WTC11 (cell line): ENCODE measurements around the gene LAMA5. TPM values are rescaled to one million over a fixed set of nuclear protein-coding genes. Genes with fewer than 3 reads are reported as not detected.

ENCODE experiments used
- ATAC-seq: fragments of 200-7000 bp; cut with Tn5 transposase; 2 replicates; pipeline ENCODE4 v1.10.0; 2021; ENCODE audit warnings: mild to moderate bottlenecking, moderate library complexity
- CTCF ChIA-PET: fragments of 300-600 bp; sonication (Branson Sonifier 250); formaldehyde crosslinking; loops from one replicate; lab custom pipeline; 2021; ENCODE audit warnings: antibody characterized with exemption; lab: Charles Lee
- POLR2A ChIA-PET: fragments of 350-600 bp; sonication (Branson Sonifier 250); formaldehyde crosslinking; loops from one replicate; lab custom pipeline; 2021; ENCODE audit warnings: antibody characterized with exemption; lab: Charles Lee
- DNase-seq: peaks from one replicate; pipeline ENCODE4 v3.0.0; 2021; ENCODE audit warnings: low spot score
- H3K27ac Mint-ChIP-seq: 2 replicates; pipeline ENCODE4 v1.8.0; 2021; ENCODE audit warnings: mixed read lengths
- H3K27me3 Mint-ChIP-seq: 2 replicates; pipeline ENCODE4 v1.8.0; 2021; ENCODE audit warnings: low read depth, mild to moderate bottlenecking, moderate library complexity, mixed read lengths
- H3K36me3 Mint-ChIP-seq: 2 replicates; pipeline ENCODE4 v1.8.0; 2021; ENCODE audit warnings: mixed read lengths
- H3K4me1 Mint-ChIP-seq: 2 replicates; pipeline ENCODE4 v1.8.0; 2022; ENCODE audit warnings: mixed read lengths
- H3K4me3 Mint-ChIP-seq: 2 replicates; pipeline ENCODE4 v1.8.0; 2021; ENCODE audit warnings: mild to moderate bottlenecking, moderate library complexity, mixed read lengths
- H3K9me3 Mint-ChIP-seq: 2 replicates; pipeline ENCODE4 v1.8.0; 2021; ENCODE audit warnings: mixed read lengths
- E2F4 ChIP-seq: sonication (generic); formaldehyde crosslinking; IDR thresholded peaks from 2 replicates; pipeline ENCODE4 v1.8.1; 2022; ENCODE audit warnings: low read depth, mild to moderate bottlenecking, moderate library complexity, missing genetic modification reagents, borderline replicate concordance
- ELF4 ChIP-seq: sonication (generic); formaldehyde crosslinking; IDR thresholded peaks from 2 replicates; pipeline ENCODE4 v1.8.1; 2022; ENCODE audit warnings: low read depth, mild to moderate bottlenecking, moderate library complexity, missing genetic modification reagents
- FOXP1 ChIP-seq: sonication (generic); formaldehyde crosslinking; IDR thresholded peaks from 2 replicates; pipeline ENCODE4 v1.8.0; 2022; ENCODE audit warnings: missing genetic modification reagents, mild to moderate bottlenecking, moderate library complexity, borderline replicate concordance
- GABPB1 ChIP-seq: sonication (generic); formaldehyde crosslinking; IDR thresholded peaks from 2 replicates; pipeline ENCODE4 v1.8.1; 2023; ENCODE audit warnings: mild to moderate bottlenecking, missing genetic modification reagents
- HMGXB4 ChIP-seq: sonication (generic); formaldehyde crosslinking; IDR thresholded peaks from 2 replicates; pipeline ENCODE4 v1.8.1; 2023; ENCODE audit warnings: mild to moderate bottlenecking, moderate library complexity, missing genetic modification reagents
- IRF1 ChIP-seq: sonication (generic); formaldehyde crosslinking; IDR thresholded peaks from 2 replicates; pipeline ENCODE4 v1.8.0; 2023; ENCODE audit warnings: missing genetic modification reagents
- IRF2 ChIP-seq: sonication (generic); formaldehyde crosslinking; IDR thresholded peaks from 2 replicates; pipeline ENCODE4 v1.8.0; 2022; ENCODE audit warnings: low read depth, missing genetic modification reagents, borderline replicate concordance
- NFYB ChIP-seq: sonication (generic); formaldehyde crosslinking; conservative IDR thresholded peaks from 2 replicates; pipeline ENCODE4 v1.8.0; 2022; ENCODE audit warnings: low read depth, missing genetic modification reagents
- PRDM15 ChIP-seq: sonication (generic); formaldehyde crosslinking; IDR thresholded peaks from 2 replicates; pipeline ENCODE4 v1.8.0; 2022; ENCODE audit warnings: missing genetic modification reagents
- RELA ChIP-seq: sonication (generic); formaldehyde crosslinking; IDR thresholded peaks from 2 replicates; pipeline ENCODE4 v1.8.1; 2022; ENCODE audit warnings: missing genetic modification reagents, mild to moderate bottlenecking, borderline replicate concordance
- SOX15 ChIP-seq: fragments of 250-450 bp; sonication (Bioruptor Pico); IDR thresholded peaks from 2 replicates; pipeline ENCODE4 v1.9.0; 2021; ENCODE audit warnings: mild to moderate bottlenecking
- STAT6 ChIP-seq: sonication (generic); formaldehyde crosslinking; conservative IDR thresholded peaks from 2 replicates; pipeline ENCODE4 v1.8.1; 2023; ENCODE audit warnings: mild to moderate bottlenecking, low read depth, missing genetic modification reagents, moderate library complexity
- TCF7 ChIP-seq: sonication (generic); formaldehyde crosslinking; IDR thresholded peaks from 2 replicates; pipeline ENCODE4 v1.8.0; 2022; ENCODE audit warnings: mild to moderate bottlenecking, low read depth, missing genetic modification reagents, moderate library complexity
- ZMAT4 ChIP-seq: fragments of 250-450 bp; sonication (Bioruptor Pico); IDR thresholded peaks from 2 replicates; pipeline ENCODE4 v1.9.0; 2021; ENCODE audit warnings: mild to moderate bottlenecking
- ZNF121 ChIP-seq: sonication (generic); formaldehyde crosslinking; IDR thresholded peaks from 2 replicates; pipeline ENCODE4 v1.8.0; 2023; ENCODE audit warnings: missing genetic modification reagents
- ZNF232 ChIP-seq: sonication (generic); formaldehyde crosslinking; IDR thresholded peaks from 2 replicates; pipeline ENCODE4 v1.8.0; 2022; ENCODE audit warnings: mild to moderate bottlenecking, missing genetic modification reagents
- ZNF396 ChIP-seq: fragments of 250-450 bp; sonication (Bioruptor Pico); IDR thresholded peaks from 2 replicates; pipeline ENCODE4 v1.8.0; 2021; ENCODE audit warnings: mild to moderate bottlenecking, moderate library complexity, borderline replicate concordance
- ZNF512 ChIP-seq: sonication (generic); formaldehyde crosslinking; IDR thresholded peaks from 2 replicates; pipeline ENCODE4 v1.8.1; 2022; ENCODE audit warnings: missing genetic modification reagents, borderline replicate concordance
- total RNA-seq: library from RNA; stranded (reverse); gene quantifications from 3 replicates; pipeline ENCODE4 v1.2.3, GENCODE V29; 2021

The LAMA5 gene
- total RNA-seq, 1 experiment from 2014 or later = 329 TPM

- DNase-seq (no peak), ATAC-seq (no peak)
- CTCF ChIA-PET = interaction anchor here (3.2 kb wide), 1 partner anchor 72 kb away, joined by 10 read pairs; no protein-coding TSS in a partner anchor
- TF ChIP-seq GABPB1 (CRISPR knock-in tag) = no peak
- TF ChIP-seq HMGXB4 (CRISPR knock-in tag) = no peak
- no peak for TF ChIP-seq SOX15 (CRISPR knock-in tag)
- TF ChIP-seq ZNF232 = no peak
- Mint-ChIP-seq H3K9me3 (no peaks in the 10 kb centered on the region), H3K36me3 (peaks cover 23% of the 10 kb centered on the region), H3K4me1 (no peaks in the 10 kb centered on the region), H3K27me3 (no peaks in the 10 kb centered on the region), H3K27ac (no peak overlapping the region), H3K4me3 (no peak overlapping the region)
- POLR2A ChIA-PET = no interaction called here
Observed at GRCh38 chr20:62310757-62311121, 56.4 kb downstream of the LAMA5 start.

- no peaks in the 10 kb centered on the region for H3K27me3 Mint-ChIP-seq
- no peak overlapping the region for H3K27ac Mint-ChIP-seq
- TF ChIP-seq ELF4 (CRISPR knock-in tag) (no peak), RELA (CRISPR knock-in tag) (no peak), TCF7 (CRISPR knock-in tag) (no peak), E2F4 (CRISPR knock-in tag) (no peak), FOXP1 (no peak), PRDM15 (CRISPR knock-in tag) (no peak), ZNF512 (no peak), ZNF396 (CRISPR knock-in tag) (no peak), ZNF121 (CRISPR knock-in tag) (no peak), IRF1 (CRISPR knock-in tag) (no peak), NFYB (CRISPR knock-in tag) (no peak), STAT6 (no peak), IRF2 (no peak), ZMAT4 (CRISPR knock-in tag) (no peak)
- no peak overlapping the region for H3K4me3 Mint-ChIP-seq
- no peaks in the 10 kb centered on the region for H3K9me3 Mint-ChIP-seq
- ChIA-PET POLR2A (no interaction called here), CTCF (interaction anchor here (3.2 kb wide), 1 partner anchor 73 kb away, joined by 10 read pairs; no protein-coding TSS in a partner anchor)
- ATAC-seq (no peak), DNase-seq (no peak)
- peaks cover 22% of the 10 kb centered on the region for H3K36me3 Mint-ChIP-seq
- peaks cover 3% of the 10 kb centered on the region for H3K4me1 Mint-ChIP-seq
Observed at GRCh38 chr20:62309947-62310756, 57.0 kb downstream of the LAMA5 start.
